GM12891 (cell line): ENCODE results near the gene ID3.

ENCODE experiments used
- POLR2A ChIP-seq: IDR thresholded peaks from 2 replicates; pipeline ENCODE4 v1.6.1; 2011; ENCODE audit warnings: low read depth, low read length, control low read depth
- POLR2AphosphoS5 ChIP-seq: IDR thresholded peaks from 2 replicates; pipeline ENCODE4 v1.6.1; 2011; ENCODE audit warnings: low read depth, low read length, control low read depth
- TAF1 ChIP-seq: IDR thresholded peaks from 2 replicates; pipeline ENCODE4 v1.6.1; 2011; ENCODE audit warnings: low read depth, low read length, control low read depth

- TF ChIP-seq POLR2AphosphoS5 (no peak), TAF1 (no peak), POLR2A (no peak)
Observed at GRCh38 chr1:23565776-23566175, 6.5 kb upstream of the ID3 start.
